Cardiac fibroblast (primary cell): Measurements from ENCODE around the gene ACOT12.

Experiments used
- DNase-seq, 2 donors: peaks; one replicate each; pipeline versions ENCODE4 v3.0.0 to v3.0.0-alpha.2; 2010; ENCODE audit warnings: low read depth in 2 of 2
- H3K4me3 ChIP-seq, 2 donors: replicated peaks in 1 of 2; 1 replicate in 1 of 2; 2 replicates in 1 of 2; pipeline ENCODE4 v1.5.1; 2011; ENCODE audit warnings: low read depth in 2 of 2, low read length in 2 of 2, mild to moderate bottlenecking in 2 of 2, moderate library complexity in 1 of 2
- CTCF ChIP-seq: IDR thresholded peaks from one replicate; pipeline ENCODE4 v1.5.1; 2011; ENCODE audit warnings: low read depth, mild to moderate bottlenecking, low read length, inconsistent platforms

Gene ACOT12

DNA sequence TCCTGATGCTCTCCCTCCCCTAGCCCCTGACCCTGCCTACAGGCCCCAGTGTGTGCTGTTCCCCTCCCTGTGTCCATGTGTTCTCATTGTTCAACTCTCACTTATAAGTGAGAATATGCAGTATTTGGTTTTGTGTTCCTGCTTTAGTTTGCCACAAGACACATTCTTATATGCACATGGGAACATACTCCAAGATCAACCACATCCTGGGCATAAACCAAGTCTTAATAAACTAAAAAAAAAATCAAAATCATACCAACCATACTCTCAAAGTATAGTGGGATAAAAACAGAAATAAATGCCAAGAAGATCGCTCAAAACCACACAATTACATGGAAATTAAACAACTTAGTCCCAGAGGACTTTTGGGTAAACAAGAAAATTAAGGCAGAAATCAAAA is 103.8 kb downstream of the ACOT12 start:
- H3K4me3 ChIP-seq = no peak overlapping the region
- DNase-seq = no peak
- no peak for TF ChIP-seq CTCF

- H3K4me3 ChIP-seq = no peak overlapping the region
- TF ChIP-seq CTCF = no peak
- DNase-seq = no peak
Observed at GRCh38 chr5:81288021-81288433, 105.9 kb downstream of the ACOT12 start.

DNA sequence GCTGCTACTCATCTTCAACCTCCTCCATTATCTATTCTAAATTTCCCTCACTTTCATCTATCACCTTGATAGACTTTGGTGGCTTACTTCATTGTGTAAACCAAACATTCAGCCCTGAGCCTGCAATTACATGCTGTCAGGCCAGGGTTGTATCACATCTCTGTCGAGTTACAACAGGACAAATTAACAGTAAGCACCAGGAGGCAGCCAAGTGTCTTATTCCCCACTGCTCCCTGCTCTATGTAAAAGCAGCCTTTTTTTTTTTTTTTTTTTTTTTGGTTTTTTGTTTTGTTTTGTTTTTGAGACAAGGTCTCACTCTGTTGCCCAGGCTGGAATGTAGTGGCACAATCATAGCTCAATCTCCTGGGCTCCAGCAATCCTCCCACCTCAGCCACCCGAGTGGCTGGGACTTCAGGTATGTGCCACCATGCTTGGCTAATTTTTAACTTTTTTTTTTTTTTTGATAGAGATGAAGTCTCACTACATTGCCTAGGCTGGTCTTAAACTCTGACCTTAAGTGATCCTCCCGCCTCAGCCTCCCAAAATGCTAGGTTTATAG is 107.8 kb downstream of the ACOT12 start:
- DNase-seq = no peak
- TF ChIP-seq CTCF = no peak
- H3K4me3 ChIP-seq = no peak overlapping the region

DNA sequence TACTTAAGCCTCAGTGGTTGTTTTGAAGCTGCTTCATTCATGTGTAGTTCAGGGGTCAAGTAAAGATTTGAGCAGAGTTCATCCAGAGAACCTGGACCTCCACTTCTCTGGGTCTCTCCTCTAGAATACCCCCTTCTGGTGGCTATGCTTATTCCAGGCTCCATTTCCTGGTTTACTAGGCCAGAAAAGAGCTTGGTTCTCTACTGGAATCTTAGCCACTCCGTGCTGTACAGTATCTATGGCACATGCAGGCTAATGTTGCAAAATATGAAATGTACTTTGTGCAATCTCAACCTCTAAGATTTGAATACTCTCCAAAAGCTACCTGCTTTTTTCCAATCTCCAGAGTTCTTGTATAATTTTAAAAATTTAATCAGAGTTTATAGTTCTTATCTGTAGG is 110.0 kb downstream of the ACOT12 start:
- DNase-seq = no peak
- H3K4me3 ChIP-seq = no peak overlapping the region
- no peak for TF ChIP-seq CTCF
